Colonic mucosa (tissue), 4 donors: ENCODE results near the gene ARHGAP28. TPM values are rescaled to one million over a fixed set of nuclear protein-coding genes. Genes with fewer than 3 reads are reported as not detected.
A peak's percentile ranks its signal among the peaks of the same experiment; 100 is the strongest.

Source experiments
- DNase-seq: peaks from one replicate; pipeline ENCODE4 v3.0.0-alpha.2; 2020
- H3K27ac ChIP-seq: fragments of 200-600 bp; one replicate; pipeline ENCODE4 v1.8.0; 2021
- H3K27me3 ChIP-seq: fragments of 200-600 bp; one replicate; pipeline ENCODE4 v1.8.0; 2021
- H3K36me3 ChIP-seq: fragments of 200-600 bp; one replicate; pipeline ENCODE4 v1.8.0; 2021
- H3K4me1 ChIP-seq: fragments of 200-600 bp; one replicate; pipeline ENCODE4 v1.8.0; 2021; ENCODE audit warnings: mild to moderate bottlenecking
- H3K4me3 ChIP-seq: fragments of 200-600 bp; one replicate; pipeline ENCODE4 v1.8.0; 2021
- H3K9ac ChIP-seq, 2 donors: one replicate each; pipeline ENCODE4 v1.7.0; 2013; ENCODE audit warnings: control low read depth in 2 of 2, low read depth in 2 of 2, low read length in 2 of 2
- H3K9me3 ChIP-seq: fragments of 200-600 bp; one replicate; pipeline ENCODE4 v1.8.0; 2021
- CTCF ChIP-seq: fragments of 200-600 bp; IDR thresholded peaks from one replicate; pipeline ENCODE4 v1.8.0; 2022; ENCODE audit warnings: antibody characterized with exemption, mild to moderate bottlenecking
- intact Hi-C: fragments of 100-400 bp; cut with DNase I; formaldehyde crosslinking; loops from one replicate; pipeline ENCODE4 v1.14.1; 2022
- total RNA-seq, 2 donors: library from RNA; stranded (reverse); fragmentation: NEBNext Ultra II Directional in 1 of 2; extraction: Animal tissue kit (Norgen Biotek cat#: 25700) in 1 of 2; gene quantifications; one replicate each; pipeline ENCODE4 v1.2.1, GENCODE V29; 2021
- donor health status: healthy.
- donor health status: DM: no; HTN: no; CAD: no.
- donor health status: DM: no; HTN: no; CAD: no.

ARHGAP28 gene
- total RNA-seq, 2 donors from 2014 or later: 1.9 to 2.9 TPM

- no peaks in the 10 kb centered on the region for H3K36me3 ChIP-seq
- intact Hi-C loops: no loop called here
- no peaks in the 10 kb centered on the region for H3K27me3 ChIP-seq
- H3K4me3 ChIP-seq: no peak overlapping the region
- no peak for TF ChIP-seq CTCF
- H3K9me3 ChIP-seq: no peaks in the 10 kb centered on the region
- no peak overlapping the region for H3K27ac ChIP-seq
- H3K9ac ChIP-seq: no peak overlapping the region
- no peak for DNase-seq
- H3K4me1 ChIP-seq: no peaks in the 10 kb centered on the region
Measured at GRCh38 chr18:6747646-6748045, 18.1 kb downstream of the ARHGAP28 start.

GRCh38 chr18:6748241-6748640 is 18.7 kb downstream of the ARHGAP28 start:
- no peak overlapping the region for H3K9ac ChIP-seq
- no peak for TF ChIP-seq CTCF
- H3K27me3 ChIP-seq: no peaks in the 10 kb centered on the region
- no peaks in the 10 kb centered on the region for H3K4me1 ChIP-seq
- H3K4me3 ChIP-seq: no peak overlapping the region
- no peaks in the 10 kb centered on the region for H3K9me3 ChIP-seq
- H3K36me3 ChIP-seq: no peaks in the 10 kb centered on the region
- intact Hi-C loops: no loop called here
- no peak overlapping the region for H3K27ac ChIP-seq
- DNase-seq: no peak

- Histone ChIP-seq H3K9me3 (no peaks in the 10 kb centered on the region), H3K9ac (no peak overlapping the region), H3K27ac (no peak overlapping the region), H3K27me3 (no peaks in the 10 kb centered on the region), H3K4me3 (no peak overlapping the region), H3K36me3 (no peaks in the 10 kb centered on the region), H3K4me1 (no peaks in the 10 kb centered on the region)
- DNase-seq: no peak
- intact Hi-C loops: no loop called here
- no peak for TF ChIP-seq CTCF
Measured at GRCh38 chr18:6750411-6750810, 20.9 kb downstream of the ARHGAP28 start.

DNA sequence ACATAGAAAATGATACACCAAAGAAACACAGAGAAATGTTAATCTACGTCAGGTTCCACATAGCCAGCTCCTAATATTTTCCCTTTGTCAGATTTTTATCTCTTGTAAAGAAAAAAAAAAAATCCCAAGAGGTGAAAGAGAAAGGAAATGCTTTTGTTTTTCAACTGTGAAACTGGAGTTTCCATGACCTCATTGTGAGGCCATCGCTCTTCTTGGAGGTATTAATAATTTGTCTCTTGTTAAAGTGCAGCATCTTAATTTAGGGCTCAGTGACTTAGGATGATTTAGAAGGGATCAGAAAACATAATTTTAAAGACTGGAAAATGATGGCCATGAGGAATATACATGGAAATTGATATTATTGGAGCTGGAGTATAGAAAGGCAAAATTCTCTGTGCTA is 21.7 kb downstream of the ARHGAP28 start:
- no peaks in the 10 kb centered on the region for H3K4me1 ChIP-seq
- no peaks in the 10 kb centered on the region for H3K9me3 ChIP-seq
- TF ChIP-seq CTCF: no peak
- no peak overlapping the region for H3K27ac ChIP-seq
- H3K27me3 ChIP-seq: no peaks in the 10 kb centered on the region
- DNase-seq: no peak
- no peak overlapping the region for H3K9ac ChIP-seq
- H3K4me3 ChIP-seq: no peak overlapping the region
- no peaks in the 10 kb centered on the region for H3K36me3 ChIP-seq
- intact Hi-C loops: no loop called here

DNA sequence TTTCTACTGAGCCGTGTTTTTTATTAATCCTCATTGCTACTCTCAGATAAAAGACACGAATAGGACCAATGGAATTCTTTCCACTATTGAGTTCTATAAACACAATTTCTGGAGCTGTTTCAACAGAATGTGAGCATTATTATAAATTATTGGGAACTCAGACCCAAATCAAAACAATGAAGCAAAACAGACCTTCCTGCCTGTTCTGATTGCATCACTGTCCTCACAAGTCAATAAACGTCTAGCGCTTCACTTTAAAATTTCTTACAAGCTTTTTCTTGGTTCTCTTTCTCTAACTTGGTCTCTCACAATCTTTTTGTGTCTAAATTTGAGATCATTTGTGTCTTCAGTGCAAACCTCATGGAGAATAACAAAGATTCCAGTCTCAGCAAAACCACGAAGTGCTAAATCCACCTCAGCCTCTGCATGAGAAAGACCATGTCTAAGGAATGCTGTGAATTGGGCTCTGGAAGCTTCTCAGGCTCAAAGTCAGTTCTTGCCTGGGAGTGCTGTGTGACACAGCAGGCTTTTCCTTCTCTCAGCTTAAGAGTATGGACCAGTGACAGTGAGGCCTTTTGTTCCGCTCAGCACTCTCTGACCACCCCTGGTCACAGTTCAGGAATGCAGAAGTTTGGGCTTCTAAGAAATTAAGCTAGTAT is 22.8 kb downstream of the ARHGAP28 start:
- H3K4me3 ChIP-seq: no peak overlapping the region
- H3K4me1 ChIP-seq: no peaks in the 10 kb centered on the region
- no peak overlapping the region for H3K9ac ChIP-seq
- H3K27me3 ChIP-seq: no peaks in the 10 kb centered on the region
- TF ChIP-seq CTCF: no peak
- no peak for DNase-seq
- intact Hi-C loops: no loop called here
- peak overlapping the region; percentile 18 for H3K27ac ChIP-seq
- H3K9me3 ChIP-seq: no peaks in the 10 kb centered on the region
- H3K36me3 ChIP-seq: no peaks in the 10 kb centered on the region
